ENCODE data around the gene GALK1. TPM values are rescaled to one million over a fixed set of nuclear protein-coding genes. Genes with fewer than 3 reads are reported as not detected.
A peak's percentile ranks its signal among the peaks of the same experiment; 100 is the strongest.

GALK1 gene
- total and polyA plus RNA-seq, 2 of the 13 experiments (the other 11 are each of a cell fraction or from before 2014, with no cell fraction given) = 59.9 to 93.6 TPM

- TF ChIP-seq MLXIP (CRISPR knock-in tag; IDR thresholded peaks at IDR 0.05; ENCODE audit: borderline replicate concordance) (no peak), RARG (CRISPR knock-in tag; IDR thresholded peaks at IDR 0.05; ENCODE audit: low read depth) (no peak), ZNF44 (CRISPR knock-in tag; IDR thresholded peaks at IDR 0.05) (no peak; the same call in 1 of the 2 replicates), RXRB (CRISPR knock-in tag; IDR thresholded peaks at IDR 0.05; ENCODE audit: borderline replicate concordance) (no peak), CHD4 (IDR thresholded peaks at IDR 0.05; ENCODE audit: borderline replicate concordance, low read length) (no peak), ASH2L (IDR thresholded peaks at IDR 0.05; ENCODE audit: insufficient read length, low read depth, low read length) (no peak), ZNF30 (CRISPR knock-in tag; IDR thresholded peaks at IDR 0.05) (no peak), ZNF556 (CRISPR knock-in tag; IDR thresholded peaks at IDR 0.05; ENCODE audit: borderline replicate concordance) (peak; percentile 73; the same call in 1 of the 2 replicates), TBP (CRISPR knock-in tag; IDR thresholded peaks at IDR 0.05) (no peak), ZSCAN20 (CRISPR knock-in tag; IDR thresholded peaks at IDR 0.05; ENCODE audit: borderline replicate concordance) (no peak), ZNF646 (CRISPR knock-in tag; IDR thresholded peaks at IDR 0.05) (no peak), REPIN1 (CRISPR knock-in tag; IDR thresholded peaks at IDR 0.05; ENCODE audit: borderline replicate concordance, low read depth) (no peak), THAP8 (CRISPR knock-in tag; IDR thresholded peaks at IDR 0.05; ENCODE audit: borderline replicate concordance) (no peak), ZBTB10 (CRISPR knock-in tag; IDR thresholded peaks at IDR 0.05; ENCODE audit: borderline replicate concordance) (no peak), AGO1 (IDR thresholded peaks at IDR 0.05; ENCODE audit: low read depth, low read length, poor library complexity, severe bottlenecking) (peak; percentile 27), MEF2D (CRISPR knock-in tag; IDR thresholded peaks at IDR 0.05) (no peak)
Measured at GRCh38 chr17:75764417-75764710, 628 bp downstream of the GALK1 start (continued).

All from HepG2 (cell line).